GM12873 (cell line): ENCODE data around the gene C3orf70.

Experiments used
- TF ChIP-seq, protein P1 (sequence below): IDR thresholded peaks from 2 replicates; pipeline ENCODE4 v1.5.1; 2012; ENCODE audit warnings: low read depth, mild to moderate bottlenecking, moderate library complexity, low read length, control low read depth; ENCODE audit not compliant: insufficient read depth; ENCODE audit errors: missing control alignments

The C3orf70 gene

DNA sequence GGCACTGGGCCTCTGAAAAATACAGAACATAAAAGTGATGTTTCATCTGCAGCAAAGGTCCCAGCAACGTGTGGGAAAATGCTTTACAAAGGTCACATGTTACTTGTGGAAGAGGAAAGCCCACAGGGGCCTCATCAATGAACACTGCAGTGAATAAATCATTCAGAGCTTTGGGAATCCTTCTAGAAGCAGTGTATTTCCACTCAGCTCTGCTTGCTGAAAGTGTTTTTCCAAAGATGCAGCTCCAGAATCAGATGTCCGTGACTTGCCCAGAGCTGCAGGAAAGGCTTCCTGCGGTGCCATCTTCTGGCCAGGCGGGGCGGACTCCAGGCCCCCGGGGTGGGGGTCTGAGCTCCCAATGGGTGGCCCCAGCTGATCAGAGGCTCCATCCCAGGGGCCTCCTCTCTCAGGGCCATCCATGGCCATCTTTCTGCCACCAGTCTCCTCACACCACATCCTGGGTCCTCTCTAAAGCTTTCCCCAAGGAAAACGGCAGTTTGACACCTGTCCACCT is 81.5 kb downstream of the C3orf70 start:
- TF ChIP-seq, protein P1, sequence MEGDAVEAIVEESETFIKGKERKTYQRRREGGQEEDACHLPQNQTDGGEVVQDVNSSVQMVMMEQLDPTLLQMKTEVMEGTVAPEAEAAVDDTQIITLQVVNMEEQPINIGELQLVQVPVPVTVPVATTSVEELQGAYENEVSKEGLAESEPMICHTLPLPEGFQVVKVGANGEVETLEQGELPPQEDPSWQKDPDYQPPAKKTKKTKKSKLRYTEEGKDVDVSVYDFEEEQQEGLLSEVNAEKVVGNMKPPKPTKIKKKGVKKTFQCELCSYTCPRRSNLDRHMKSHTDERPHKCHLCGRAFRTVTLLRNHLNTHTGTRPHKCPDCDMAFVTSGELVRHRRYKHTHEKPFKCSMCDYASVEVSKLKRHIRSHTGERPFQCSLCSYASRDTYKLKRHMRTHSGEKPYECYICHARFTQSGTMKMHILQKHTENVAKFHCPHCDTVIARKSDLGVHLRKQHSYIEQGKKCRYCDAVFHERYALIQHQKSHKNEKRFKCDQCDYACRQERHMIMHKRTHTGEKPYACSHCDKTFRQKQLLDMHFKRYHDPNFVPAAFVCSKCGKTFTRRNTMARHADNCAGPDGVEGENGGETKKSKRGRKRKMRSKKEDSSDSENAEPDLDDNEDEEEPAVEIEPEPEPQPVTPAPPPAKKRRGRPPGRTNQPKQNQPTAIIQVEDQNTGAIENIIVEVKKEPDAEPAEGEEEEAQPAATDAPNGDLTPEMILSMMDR: no peak

DNA sequence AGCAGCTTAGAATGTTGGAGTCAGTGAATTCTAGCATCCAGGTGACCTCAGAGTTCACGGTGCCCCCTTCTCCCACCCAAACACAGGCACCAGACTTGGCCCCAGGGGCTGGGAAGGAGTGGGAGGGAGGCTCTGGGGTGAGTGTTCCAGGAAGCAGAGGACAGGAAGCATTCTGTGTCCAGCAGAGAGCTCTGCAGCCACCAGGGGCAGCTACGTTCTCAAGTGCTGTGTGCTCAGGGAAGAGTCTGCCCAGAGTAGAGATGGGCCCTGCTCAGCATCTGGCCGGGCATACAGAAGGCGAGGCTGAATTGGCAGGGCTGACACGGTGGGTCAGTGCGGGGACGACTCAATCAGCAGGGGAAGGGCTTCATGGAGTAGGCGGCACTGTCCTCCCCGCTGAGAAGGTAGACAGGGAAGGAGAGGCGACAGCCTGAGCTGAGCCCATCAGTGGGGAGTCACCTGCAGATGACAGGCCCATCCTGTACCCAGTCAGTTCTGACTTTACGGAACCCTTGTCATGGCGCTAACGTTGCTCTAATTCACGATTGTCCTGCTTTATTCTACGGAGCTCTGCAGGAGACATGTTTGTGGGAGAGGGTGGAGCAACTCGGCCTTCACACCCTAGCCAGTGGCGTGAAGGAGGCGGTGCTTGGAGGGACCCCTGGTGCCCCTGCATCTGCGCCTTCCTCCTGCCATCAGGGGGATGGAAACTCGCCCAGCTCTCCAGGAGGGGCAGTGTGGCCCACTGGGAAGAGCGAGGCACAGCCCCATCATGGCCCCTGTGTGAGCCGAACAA is 82.2 kb downstream of the C3orf70 start:
- TF ChIP-seq, protein P1: peak; percentile 22

DNA sequence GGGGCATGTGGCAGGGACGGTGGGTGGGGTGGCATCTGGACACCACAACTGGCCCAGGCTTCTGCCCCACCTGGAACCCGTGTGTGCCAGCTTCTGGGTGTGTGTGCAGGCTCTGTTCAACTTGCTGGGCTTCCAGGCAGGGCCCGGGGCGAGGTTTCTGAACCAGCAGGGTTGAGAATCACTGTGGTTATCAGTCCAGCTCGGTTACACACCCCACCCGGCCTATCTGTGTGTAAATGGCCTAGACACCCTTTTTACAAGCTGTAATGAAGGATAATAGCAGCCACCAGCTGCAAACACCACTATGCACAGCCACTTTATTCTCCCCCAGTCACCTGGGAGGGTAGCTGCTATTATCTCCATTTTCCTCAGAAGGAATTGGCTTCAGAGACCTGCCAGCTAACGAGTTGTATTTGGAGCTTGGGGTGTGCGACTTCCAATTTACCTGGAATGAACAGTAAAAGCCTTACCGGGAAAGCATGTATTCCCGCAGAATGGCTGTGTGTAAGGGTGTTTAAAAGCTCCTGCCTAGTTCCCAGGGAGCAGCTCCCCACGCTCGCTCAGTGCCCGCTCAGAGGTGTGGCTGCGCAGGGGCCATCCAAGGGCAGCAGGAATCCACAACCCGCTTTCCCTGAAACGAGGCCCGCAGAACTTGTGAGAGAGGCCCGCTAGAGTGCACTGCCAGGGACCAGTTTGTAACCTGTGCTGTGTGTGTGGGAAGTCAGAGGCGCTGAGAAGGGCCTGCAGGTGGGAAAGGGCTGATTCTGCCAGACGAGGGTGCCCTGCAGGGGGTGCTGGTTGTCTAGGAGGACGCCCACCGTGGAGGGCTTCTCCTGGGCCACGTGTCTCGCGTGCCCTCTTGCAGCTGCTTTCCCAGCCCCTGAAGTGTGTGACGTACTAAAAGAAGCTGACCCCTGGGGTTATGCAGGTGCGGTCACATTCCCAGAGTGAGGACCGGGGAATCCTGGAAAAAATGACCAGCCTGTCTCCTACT is 83.5 kb downstream of the C3orf70 start:
- TF ChIP-seq, protein P1: peak; percentile 22

DNA sequence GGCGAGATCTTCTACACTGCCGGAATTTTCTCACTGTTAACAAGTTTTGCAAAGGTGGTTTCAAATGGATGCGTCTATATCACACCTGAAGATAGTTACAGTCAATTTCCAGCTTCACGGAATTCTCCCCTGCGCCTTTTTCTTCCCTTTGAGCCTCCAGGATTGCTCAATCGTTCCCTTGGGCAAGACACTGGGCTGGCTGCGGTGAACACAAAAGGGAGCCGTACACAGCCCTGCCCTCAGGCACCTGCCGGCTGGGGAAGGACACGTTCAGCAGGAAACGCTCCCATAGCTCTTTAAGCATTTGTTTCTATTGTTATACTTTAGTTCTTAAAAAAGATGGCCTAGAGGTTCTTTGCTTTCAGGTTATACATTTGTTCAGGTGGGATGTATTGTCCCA is 85.7 kb downstream of the C3orf70 start:
- TF ChIP-seq, protein P1: no peak

DNA sequence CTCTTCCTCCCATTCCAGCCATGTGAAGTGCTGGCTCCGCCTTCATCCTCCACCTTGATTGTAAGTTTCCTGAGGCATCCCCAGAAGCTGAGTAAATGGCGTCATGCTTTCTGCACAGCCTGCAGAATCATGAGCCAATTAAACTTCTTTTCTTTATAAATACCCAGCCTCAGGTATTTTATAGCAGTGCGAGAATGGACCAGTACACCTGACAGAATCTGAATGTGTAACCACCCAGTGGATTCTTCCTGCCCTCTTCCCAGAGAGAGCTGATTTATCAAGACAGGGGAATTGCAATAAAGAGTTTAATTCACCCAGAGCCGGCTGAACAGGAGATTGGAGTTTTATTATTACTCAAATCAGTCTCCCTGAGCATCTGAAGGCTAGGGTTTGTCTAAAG is 86.6 kb downstream of the C3orf70 start:
- TF ChIP-seq, protein P1: no peak

DNA sequence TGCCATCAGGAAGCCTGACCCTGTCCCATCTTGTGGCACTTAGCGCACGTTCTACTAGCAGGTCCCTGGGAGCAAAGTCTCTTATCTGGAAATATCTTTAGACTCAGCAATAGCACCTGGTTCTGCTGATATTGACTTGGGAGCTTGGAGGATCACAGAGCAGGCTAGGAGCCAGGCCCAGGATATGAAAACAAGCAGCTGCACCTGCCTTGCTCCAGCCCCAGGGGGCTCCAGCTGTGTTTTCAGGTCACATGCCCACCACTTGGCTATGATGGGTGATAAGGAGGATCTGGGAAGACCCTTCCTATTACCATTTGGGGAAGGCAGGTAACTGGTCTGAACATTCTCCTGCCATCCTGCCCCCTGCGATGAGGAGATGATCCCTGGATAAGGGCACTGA is 87.8 kb downstream of the C3orf70 start:
- TF ChIP-seq, protein P1: peak; percentile 35

DNA sequence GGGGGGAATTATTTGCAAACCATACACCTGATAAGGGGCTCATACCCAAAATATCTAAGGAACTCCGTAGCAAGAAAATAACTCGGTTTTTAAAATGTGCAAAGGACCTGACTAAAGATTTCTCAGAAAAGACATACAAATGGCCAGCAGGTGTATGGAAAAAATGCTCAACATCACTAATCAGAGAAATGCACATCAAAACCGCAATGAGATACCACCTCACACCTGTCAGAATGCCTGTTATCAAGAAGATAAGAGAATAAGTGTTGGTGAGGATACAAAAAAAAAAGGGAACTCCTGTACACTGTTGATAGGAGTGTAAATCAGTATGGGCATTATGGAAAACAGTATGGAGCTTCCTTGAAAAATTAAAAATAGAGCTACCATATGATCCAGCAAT is 89.4 kb downstream of the C3orf70 start:
- TF ChIP-seq, protein P1: no peak
